ENCODE results near the gene CBARP.
"Not testable (repeated sequence)": the region's sequence is repeated elsewhere in the genome, so short reads cannot be mapped to it uniquely, and the experiment has no call there.

Gene CBARP

GRCh38 chr19:1225440-1226226 lies 12.2 kb downstream of the CBARP start:
- no peak for DNase-seq

GRCh38 chr19:1224847-1225246 lies 13.0 kb downstream of the CBARP start:
- DNase-seq = no peak

GRCh38 chr19:1224047-1224825 lies 13.6 kb downstream of the CBARP start:
- no peak for DNase-seq

- DNase-seq = no peak
Measured at GRCh38 chr19:1223018-1223855, 14.6 kb downstream of the CBARP start.

GRCh38 chr19:1222394-1222793 lies 15.4 kb downstream of the CBARP start:
- DNase-seq = no peak

- no peak for DNase-seq
Measured at GRCh38 chr19:1221904-1222255, 15.9 kb downstream of the CBARP start.

GRCh38 chr19:1220976-1221903 lies 16.6 kb downstream of the CBARP start:
- no peak for DNase-seq

- DNase-seq = no peak
Measured at GRCh38 chr19:1220477-1220930, 17.3 kb downstream of the CBARP start.

- DNase-seq = no peak
Measured at GRCh38 chr19:1219786-1220476, 17.9 kb downstream of the CBARP start.

GRCh38 chr19:1218751-1219567 lies 18.8 kb downstream of the CBARP start:
- DNase-seq = no peak

GRCh38 chr19:1217366-1217765 lies 20.4 kb downstream of the CBARP start:
- no peak for DNase-seq

GRCh38 chr19:1216756-1217155 lies 21.0 kb downstream of the CBARP start:
- DNase-seq = no peak

- DNase-seq = no peak
Measured at GRCh38 chr19:1214862-1215731, 22.7 kb downstream of the CBARP start.

- no peak for DNase-seq
Measured at GRCh38 chr19:1214299-1214861, 23.4 kb downstream of the CBARP start.

- DNase-seq = peak in 1 of 2 experiments; percentile 42
Measured at GRCh38 chr19:1213391-1214286, 24.2 kb downstream of the CBARP start.

- DNase-seq = no peak
Measured at GRCh38 chr19:1211494-1212234, 26.1 kb downstream of the CBARP start.

GRCh38 chr19:1210227-1210538 lies 27.6 kb downstream of the CBARP start:
- DNase-seq = no peak

GRCh38 chr19:1208830-1209229 lies 29.0 kb downstream of the CBARP start:
- DNase-seq = not testable (repeated sequence)

Data from NCI-H2081 (cell line).